Type B pancreatic cell (in vitro differentiated cells): ENCODE data around the gene ZNF729. TPM values are rescaled to one million over a fixed set of nuclear protein-coding genes. Genes with fewer than 3 reads are reported as not detected.

Experiments
- DNase-seq: peaks from one replicate; pipeline ENCODE4 v3.0.0; 2021; ENCODE audit warnings: mixed read lengths; ENCODE audit not compliant: unreplicated experiment; ENCODE audit errors: extremely low spot score
- H3K27ac Mint-ChIP-seq: 2 replicates; pipeline ENCODE4 v1.8.0; 2021; ENCODE audit warnings: mild to moderate bottlenecking, mixed read lengths
- H3K27me3 Mint-ChIP-seq: 2 replicates; pipeline ENCODE4 v1.8.0; 2021; ENCODE audit warnings: mixed read lengths
- H3K36me3 Mint-ChIP-seq: 2 replicates; pipeline ENCODE4 v1.8.0; 2021; ENCODE audit warnings: mixed read lengths
- H3K4me1 Mint-ChIP-seq: one replicate; pipeline ENCODE4 v1.8.0; 2021; ENCODE audit warnings: mixed read lengths; ENCODE audit not compliant: unreplicated experiment
- H3K4me3 Mint-ChIP-seq: 2 replicates; pipeline ENCODE4 v1.8.0; 2021; ENCODE audit warnings: mild to moderate bottlenecking, mixed read lengths
- H3K9me3 Mint-ChIP-seq: 2 replicates; pipeline ENCODE4 v1.8.0; 2021; ENCODE audit warnings: mixed read lengths
- long read RNA-seq: library from polyadenylated mRNA; unstranded; transcript quantifications from one replicate; pipeline ENCODE4 v2.0.0, GENCODE V29; 2020
- total RNA-seq: library from RNA; stranded (reverse); gene quantifications from 2 replicates; pipeline ENCODE4 v1.2.1, GENCODE V29; 2021; ENCODE audit warnings: low replicate concordance
- TF ChIP-seq, protein P1 (sequence below): fragments of 200-600 bp; sonication (generic); conservative IDR thresholded peaks from 2 replicates; pipeline ENCODE4 v1.5.0; 2021; ENCODE audit warnings: antibody characterized with exemption, mild to moderate bottlenecking

Gene ZNF729
- total RNA-seq, result not detected in 2 replicates
- long read RNA-seq, result 0 reads

DNA sequence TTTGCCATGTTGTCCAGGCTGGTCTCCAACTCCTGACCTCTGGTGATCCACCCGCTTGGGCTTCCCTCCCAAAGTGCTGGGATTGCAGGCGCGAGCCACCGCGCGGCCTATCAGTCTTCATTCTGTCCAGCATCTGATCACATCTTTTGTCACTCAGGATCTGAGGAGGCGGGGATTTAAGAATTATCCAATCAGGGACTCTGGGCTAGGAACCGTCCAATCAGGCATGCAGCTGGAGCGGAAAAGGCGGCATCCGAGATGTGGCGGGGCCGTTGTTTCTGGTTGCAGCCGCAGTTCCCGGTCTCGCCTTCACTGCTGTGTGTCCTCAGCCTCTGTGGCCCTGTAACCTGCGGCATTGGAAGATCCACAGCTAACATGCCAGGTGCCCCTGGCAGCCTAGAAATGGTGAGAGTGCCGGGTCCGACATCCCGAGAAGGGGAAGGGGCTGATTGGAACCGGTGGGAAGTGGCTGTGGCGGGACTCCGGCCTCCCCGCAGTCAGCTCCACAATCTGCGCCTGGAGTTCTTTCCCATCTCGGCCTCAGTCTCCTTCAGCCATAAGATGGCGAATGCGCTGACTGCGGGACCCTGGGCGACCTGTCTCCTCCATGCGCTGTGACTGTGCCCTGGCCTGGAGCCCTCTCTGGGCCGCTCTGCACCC, at the start of gene ZNF729:
Gene ZNF729, plus strand, starts transcription at position 291 of the 660 bp plus-strand sequence. Its CDS starts 85 bp downstream, at position 376.
- TF ChIP-seq, protein P1, sequence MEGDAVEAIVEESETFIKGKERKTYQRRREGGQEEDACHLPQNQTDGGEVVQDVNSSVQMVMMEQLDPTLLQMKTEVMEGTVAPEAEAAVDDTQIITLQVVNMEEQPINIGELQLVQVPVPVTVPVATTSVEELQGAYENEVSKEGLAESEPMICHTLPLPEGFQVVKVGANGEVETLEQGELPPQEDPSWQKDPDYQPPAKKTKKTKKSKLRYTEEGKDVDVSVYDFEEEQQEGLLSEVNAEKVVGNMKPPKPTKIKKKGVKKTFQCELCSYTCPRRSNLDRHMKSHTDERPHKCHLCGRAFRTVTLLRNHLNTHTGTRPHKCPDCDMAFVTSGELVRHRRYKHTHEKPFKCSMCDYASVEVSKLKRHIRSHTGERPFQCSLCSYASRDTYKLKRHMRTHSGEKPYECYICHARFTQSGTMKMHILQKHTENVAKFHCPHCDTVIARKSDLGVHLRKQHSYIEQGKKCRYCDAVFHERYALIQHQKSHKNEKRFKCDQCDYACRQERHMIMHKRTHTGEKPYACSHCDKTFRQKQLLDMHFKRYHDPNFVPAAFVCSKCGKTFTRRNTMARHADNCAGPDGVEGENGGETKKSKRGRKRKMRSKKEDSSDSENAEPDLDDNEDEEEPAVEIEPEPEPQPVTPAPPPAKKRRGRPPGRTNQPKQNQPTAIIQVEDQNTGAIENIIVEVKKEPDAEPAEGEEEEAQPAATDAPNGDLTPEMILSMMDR, result no peak
- no peak for DNase-seq
- Mint-ChIP-seq H3K4me1 (no peaks in the 10 kb centered on the region), H3K27me3 (no peaks in the 10 kb centered on the region), H3K4me3 (no peak within 1 kb of the TSS), H3K36me3 (no peaks in the 10 kb centered on the region), H3K9me3 (no peaks in the 10 kb centered on the region), H3K27ac (no peak within 1 kb of the TSS)

DNA sequence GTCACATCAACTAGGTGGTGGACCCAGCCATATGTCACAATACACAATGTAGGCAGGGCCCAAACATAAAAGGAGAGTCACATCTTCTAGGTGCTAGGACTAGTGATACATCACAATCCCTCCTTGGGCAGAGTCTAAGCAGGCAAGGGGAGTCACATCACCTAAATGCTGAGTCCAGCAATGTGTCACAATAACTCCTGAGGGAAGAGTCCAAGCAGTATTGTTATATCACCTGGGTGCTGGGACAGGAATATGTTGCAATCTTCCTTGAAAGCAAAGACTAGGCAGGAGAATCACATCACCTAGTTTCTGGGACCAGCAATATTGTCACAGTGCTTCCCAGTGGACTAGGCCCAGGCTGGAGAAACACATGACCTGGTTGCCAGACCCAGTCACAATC, 29.4 kb upstream of the ZNF729 start:
- no peak overlapping the region for H3K27ac Mint-ChIP-seq
- no peaks in the 10 kb centered on the region for H3K36me3 Mint-ChIP-seq
- no peaks in the 10 kb centered on the region for H3K27me3 Mint-ChIP-seq
- H3K4me3 Mint-ChIP-seq, result no peak overlapping the region
- H3K9me3 Mint-ChIP-seq, result peaks cover 33% of the 10 kb centered on the region
- TF ChIP-seq, protein P1, result no peak
- DNase-seq, result peak; percentile 4
- H3K4me1 Mint-ChIP-seq, result no peaks in the 10 kb centered on the region

DNA sequence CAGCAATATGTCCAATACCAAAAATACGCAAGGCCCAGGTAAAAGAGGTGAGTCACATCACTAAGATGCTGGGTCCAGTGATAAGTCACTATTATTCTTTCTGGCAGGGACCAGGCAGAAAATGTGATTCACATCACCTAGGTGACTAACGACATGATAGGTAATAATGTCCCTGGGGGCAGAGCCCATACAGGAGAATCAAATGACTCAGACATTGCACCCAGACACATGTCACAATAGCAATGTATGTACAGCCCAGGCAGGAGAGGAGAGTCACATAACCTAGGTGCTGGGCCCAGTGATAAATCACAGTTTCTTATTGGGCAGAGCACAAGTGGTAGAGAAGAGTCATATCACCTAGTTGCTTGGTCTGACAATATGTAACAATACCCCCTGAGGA, 28.9 kb upstream of the ZNF729 start:
- no peaks in the 10 kb centered on the region for H3K4me1 Mint-ChIP-seq
- no peak overlapping the region for H3K4me3 Mint-ChIP-seq
- peak; percentile 7 for DNase-seq
- H3K9me3 Mint-ChIP-seq, result peaks cover 33% of the 10 kb centered on the region
- no peak overlapping the region for H3K27ac Mint-ChIP-seq
- H3K36me3 Mint-ChIP-seq, result no peaks in the 10 kb centered on the region
- no peaks in the 10 kb centered on the region for H3K27me3 Mint-ChIP-seq
- TF ChIP-seq, protein P1, result no peak

DNA sequence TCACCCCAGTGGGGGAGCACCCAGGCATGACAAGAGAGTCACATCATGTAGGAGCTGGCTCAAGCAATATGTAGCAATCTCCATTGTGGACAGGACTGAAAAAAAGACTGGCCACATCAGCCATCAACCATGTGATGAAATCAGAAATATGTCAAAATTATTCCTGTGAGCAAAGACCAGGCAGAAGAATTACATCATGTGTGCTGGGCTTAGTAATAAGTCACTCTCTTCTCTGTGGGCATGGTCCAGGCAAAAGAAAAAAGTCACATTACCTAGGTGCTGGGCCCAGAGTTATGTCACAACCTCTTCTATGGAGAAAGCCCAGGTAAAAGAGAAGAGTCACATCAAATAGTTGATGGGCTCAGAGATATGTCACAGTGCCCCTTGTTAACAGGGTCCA, 28.3 kb upstream of the ZNF729 start:
- peak; percentile 0 for DNase-seq
- Mint-ChIP-seq H3K27me3 (no peaks in the 10 kb centered on the region), H3K4me3 (no peak overlapping the region), H3K36me3 (no peaks in the 10 kb centered on the region), H3K4me1 (no peaks in the 10 kb centered on the region), H3K27ac (no peak overlapping the region), H3K9me3 (peaks cover 33% of the 10 kb centered on the region)
- TF ChIP-seq, protein P1, result no peak

DNA sequence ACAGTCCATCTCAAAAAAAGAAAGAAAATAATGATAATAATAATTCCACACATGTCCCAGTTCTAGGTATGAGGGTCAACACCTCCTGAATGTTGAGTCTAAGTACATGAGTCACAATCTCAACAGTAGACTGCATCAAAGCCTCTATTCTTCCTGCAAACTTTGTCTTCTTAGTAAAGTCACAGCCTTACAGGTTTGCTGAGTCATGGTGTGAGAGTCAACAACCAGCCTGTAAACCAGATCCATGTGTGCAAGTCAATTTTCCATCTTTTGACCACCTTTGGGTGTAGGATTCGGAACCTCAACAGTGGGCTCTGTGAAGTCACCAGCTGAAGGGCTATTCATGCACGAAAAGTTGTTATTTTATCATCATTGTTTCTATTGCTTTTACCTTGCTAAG, 25.7 kb upstream of the ZNF729 start:
- no peak for DNase-seq
- Mint-ChIP-seq H3K36me3 (no peaks in the 10 kb centered on the region), H3K4me3 (no peak overlapping the region), H3K9me3 (peaks cover 33% of the 10 kb centered on the region), H3K27me3 (no peaks in the 10 kb centered on the region), H3K4me1 (no peaks in the 10 kb centered on the region), H3K27ac (no peak overlapping the region)
- TF ChIP-seq, protein P1, result no peak
